CD14-positive monocyte (primary cell): ENCODE results near the gene PCSK4. TPM values are rescaled to one million over a fixed set of nuclear protein-coding genes. Genes with fewer than 3 reads are reported as not detected.
A peak's percentile ranks its signal among the peaks of the same experiment; 100 is the strongest.

Experiments used
- DNase-seq, 3 donors: peaks; one replicate each; pipeline ENCODE4 v3.0.0-alpha.2; 2011 to 2022
- H2AFZ ChIP-seq: 2 replicates; pipeline ENCODE4 v1.6.0; 2012; ENCODE audit warnings: mild to moderate bottlenecking, low read depth, low read length, inconsistent platforms; ENCODE audit not compliant: insufficient read depth, poor library complexity, severe bottlenecking
- H3K27ac ChIP-seq, 2 donors: 1 replicate in 1 of 2; 2 replicates in 1 of 2; pipeline ENCODE4 v1.5.1; 2012 to 2013; ENCODE audit warnings: low read length in 2 of 2, control low read depth in 1 of 2, inconsistent platforms in 1 of 2, low read depth in 1 of 2, mild to moderate bottlenecking in 1 of 2
- H3K27me3 ChIP-seq, 2 donors: one replicate each; pipeline versions ENCODE4 v1.6.0 to v1.6.1; 2011 to 2013; ENCODE audit warnings: low read length in 2 of 2; ENCODE audit not compliant: control insufficient read depth in 2 of 2, insufficient read depth in 2 of 2
- H3K36me3 ChIP-seq, 2 donors: replicated peaks in 1 of 2; 1 replicate in 1 of 2; 2 replicates in 1 of 2; pipeline versions ENCODE4 v1.5.1 to v1.6.1; 2012 to 2013; ENCODE audit warnings: low read length in 2 of 2, control low read depth in 1 of 2, inconsistent platforms in 1 of 2, mild to moderate bottlenecking in 1 of 2; ENCODE audit not compliant: insufficient read depth in 2 of 2, control insufficient read depth in 1 of 2
- H3K4me1 ChIP-seq, 2 donors: 1 replicate in 1 of 2; 2 replicates in 1 of 2; pipeline versions ENCODE4 v1.5.1 to v1.6.1; 2012 to 2013; ENCODE audit warnings: low read length in 2 of 2, control low read depth in 1 of 2, inconsistent platforms in 1 of 2, mild to moderate bottlenecking in 1 of 2, moderate library complexity in 1 of 2; ENCODE audit not compliant: insufficient read depth in 2 of 2, control insufficient read depth in 1 of 2
- H3K4me2 ChIP-seq: replicated peaks from 2 replicates; pipeline ENCODE3; 2012; ENCODE audit warnings: low read length, moderate library complexity, mild to moderate bottlenecking; ENCODE audit not compliant: poor library complexity, severe bottlenecking; ENCODE audit errors: extremely low read depth
- H3K4me3 ChIP-seq, 3 experiments: fragments of 200-600 bp in 1 of 3; sonication (generic) in 1 of 3; replicated peaks in 1 of 3; 1 replicate in 2 of 3; 2 replicates in 1 of 3; pipeline ENCODE4 v1.5.1; 2011 to 2013; ENCODE audit warnings: low read length in 3 of 3, mild to moderate bottlenecking in 3 of 3, control low read depth in 2 of 3, low read depth in 2 of 3, inconsistent platforms in 1 of 3, moderate library complexity in 1 of 3
- H3K79me2 ChIP-seq: 2 replicates; pipeline ENCODE4 v1.6.0; 2012; ENCODE audit warnings: mild to moderate bottlenecking, control low read depth, inconsistent platforms, low read length, moderate library complexity; ENCODE audit not compliant: insufficient read depth
- H3K9ac ChIP-seq: 2 replicates; pipeline ENCODE4 v1.6.0; 2017; ENCODE audit warnings: low read length, mild to moderate bottlenecking; ENCODE audit not compliant: insufficient read depth, poor library complexity, severe bottlenecking
- H3K9me3 ChIP-seq, 2 donors: replicated peaks in 1 of 2; 1 replicate in 1 of 2; 2 replicates in 1 of 2; pipeline versions ENCODE4 v1.5.1 to v1.6.1; 2012 to 2013; ENCODE audit warnings: low read length in 2 of 2, control low read depth in 1 of 2; ENCODE audit not compliant: control insufficient read depth in 1 of 2, insufficient read depth in 1 of 2
- H4K20me1 ChIP-seq: 2 replicates; pipeline ENCODE4 v1.6.0; 2012; ENCODE audit warnings: mild to moderate bottlenecking, low read length, control low read depth, moderate library complexity; ENCODE audit not compliant: insufficient read depth
- H3K27ac Mint-ChIP-seq, 7 donors: one replicate each; pipeline ENCODE4 v1.8.0; 2020; ENCODE audit warnings: mild to moderate bottlenecking in 7 of 7, mixed read lengths in 7 of 7, moderate library complexity in 6 of 7, inconsistent platforms in 2 of 7
- H3K27me3 Mint-ChIP-seq, 3 donors: one replicate each; pipeline ENCODE4 v1.8.0; 2021 to 2022; ENCODE audit warnings: low read depth in 3 of 3, mild to moderate bottlenecking in 3 of 3, mixed read lengths in 3 of 3, moderate library complexity in 3 of 3, inconsistent platforms in 1 of 3
- H3K36me3 Mint-ChIP-seq, 2 donors: one replicate each; pipeline ENCODE4 v1.8.0; 2020; ENCODE audit warnings: mixed read lengths in 2 of 2, inconsistent platforms in 1 of 2, mild to moderate bottlenecking in 1 of 2
- H3K4me1 Mint-ChIP-seq: one replicate; pipeline ENCODE4 v1.8.0; 2020; ENCODE audit warnings: mild to moderate bottlenecking, mixed read lengths
- H3K4me3 Mint-ChIP-seq, 2 donors: one replicate each; pipeline ENCODE4 v1.8.0; 2020; ENCODE audit warnings: mild to moderate bottlenecking in 2 of 2, mixed read lengths in 2 of 2, moderate library complexity in 1 of 2
- H3K9me3 Mint-ChIP-seq, 7 donors: one replicate each; pipeline ENCODE4 v1.8.0; 2020 to 2022; ENCODE audit warnings: mixed read lengths in 7 of 7, mild to moderate bottlenecking in 6 of 7, moderate library complexity in 6 of 7, inconsistent platforms in 2 of 7
- CTCF ChIP-seq: fragments of 200-600 bp; IDR thresholded peaks from one replicate; pipeline ENCODE4 v1.8.0; 2022; ENCODE audit warnings: antibody characterized with exemption, mild to moderate bottlenecking
- WGBS: methylation state at CpG from one replicate; pipeline ENCODE4 v1.1.5; 2013; ENCODE audit warnings: missing lambda C conversion rate; ENCODE audit not compliant: insufficient coverage; 5-methylcytosine and 5-hydroxymethylcytosine counted together
- intact Hi-C, 2 donors: fragments of 100-400 bp; cut with micrococcal nuclease; formaldehyde crosslinking; loops; one replicate each; pipeline versions ENCODE4 v1.15.0 to v1.15.1; 2023
- polyA plus RNA-seq, 3 donors: library from polyadenylated mRNA; depleted of rRNA in 1 of 3; unstranded in 2 of 3; stranded (reverse) in 1 of 3; fragments of 300-500 nt in 2 of 3; fragments of >200 nt in 1 of 3; fragmentation: Illumina TruSeq in 2 of 3; gene quantifications; 1 replicate in 2 of 3; 2 replicates in 1 of 3; pipeline ENCODE4 v1.2.3, GENCODE V29; 2012 to 2021

PCSK4 gene
- polyA plus RNA-seq, 3 donors = 0.34 to 1.0 TPM; not detected in 1

DNA sequence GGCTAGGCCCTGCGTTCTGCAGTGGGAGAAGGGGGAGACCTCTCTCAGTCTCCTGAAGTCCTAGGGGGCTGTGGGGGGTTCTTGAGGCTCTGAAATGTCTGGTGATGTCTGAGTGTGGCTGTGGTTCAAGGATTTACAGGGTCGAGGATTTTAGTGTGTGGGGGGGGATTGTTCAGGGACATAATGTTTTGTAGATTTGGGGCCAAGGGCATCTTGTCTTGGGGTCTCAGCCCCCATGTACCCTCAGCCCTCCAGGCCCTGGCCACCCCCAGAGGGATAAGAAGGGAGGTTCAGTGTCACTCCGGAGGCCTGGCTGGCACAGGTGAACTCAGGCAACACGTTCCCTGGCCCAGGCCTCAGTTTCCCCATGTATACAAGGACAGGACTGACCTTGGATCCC is 42.6 kb downstream of the PCSK4 start:
- Histone ChIP-seq H3K36me3 (peaks cover 0 to 4% of the 10 kb centered on the region in 2 donors), H3K27me3 (peaks cover 45 to 75% of the 10 kb centered on the region in 2 donors), H3K79me2 (no peaks in the 10 kb centered on the region), H2AFZ (no peak overlapping the region), H3K4me3 (no peak overlapping the region), H3K27ac (no peak overlapping the region), H4K20me1 (peaks cover 47% of the 10 kb centered on the region), H3K9me3 (peaks cover 0 to 23% of the 10 kb centered on the region in 2 donors), H3K4me2 (no peak overlapping the region), H3K9ac (no peak overlapping the region), H3K4me1 (peaks cover 14 to 32% of the 10 kb centered on the region in 2 donors)
- peaks cover 0 to 28% (median 15%) of the 10 kb centered on the region in 7 donors for H3K9me3 Mint-ChIP-seq
- DNase-seq = no peak
- H3K4me1 Mint-ChIP-seq = peaks cover 17% of the 10 kb centered on the region
- TF ChIP-seq CTCF = no peak
- H3K36me3 Mint-ChIP-seq = peaks cover 3 to 12% of the 10 kb centered on the region in 2 donors
- intact Hi-C loops = loop anchor here in 1 of 2 donors (10.0 kb wide), 1 partner anchor 67 kb away; the partner anchor contains the start of gene ADAMTSL5
- 13% methylated on average over 1 of the region's 4 CpGs for WGBS
- H3K27me3 Mint-ChIP-seq = peaks cover 61 to 86% (median 64%) of the 10 kb centered on the region in 3 donors
- H3K27ac Mint-ChIP-seq = no peak overlapping the region
- peak overlapping the region in 1 of 2 donors; percentile 87 for H3K4me3 Mint-ChIP-seq

DNA sequence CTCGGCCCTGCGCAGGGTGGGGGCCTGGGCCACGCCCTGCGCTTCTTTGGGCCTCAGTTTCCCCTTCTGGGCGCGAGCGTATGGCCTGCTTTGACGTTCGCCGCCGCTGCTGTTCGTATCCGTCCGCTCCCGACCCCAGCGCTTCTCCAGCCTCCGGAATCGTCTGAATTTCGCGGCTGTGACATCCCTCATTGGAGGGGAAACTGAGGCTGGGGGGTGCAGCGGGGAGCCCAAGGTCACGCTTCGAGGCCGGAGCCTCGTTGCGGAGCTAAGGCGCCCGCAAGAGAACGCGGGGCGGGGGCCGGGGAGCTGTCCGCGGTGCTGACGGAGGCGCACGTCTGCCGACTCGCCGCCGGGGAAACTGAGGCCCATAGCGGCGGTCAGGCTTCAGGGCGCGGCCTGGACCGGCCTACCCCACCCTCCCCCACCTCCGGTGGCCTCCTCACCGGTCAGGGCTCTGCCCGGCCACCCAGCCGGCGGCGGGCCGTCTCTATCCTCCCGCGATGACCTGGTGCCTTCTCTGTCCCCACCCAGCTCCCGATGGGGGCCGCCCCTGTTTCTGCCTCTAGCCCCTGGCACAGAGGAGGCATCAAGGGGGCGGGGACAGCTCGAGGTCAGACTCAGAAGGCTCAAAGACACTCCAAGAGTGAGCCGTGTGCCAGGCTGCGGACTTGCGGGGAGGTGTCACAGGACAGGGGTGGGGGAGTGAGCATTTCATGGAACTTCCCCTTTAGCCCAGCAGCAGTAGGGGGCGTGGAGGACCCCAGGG is 43.3 kb downstream of the PCSK4 start:
- Histone ChIP-seq H3K36me3 (peaks cover 3 to 10% of the 10 kb centered on the region in 2 donors), H3K27ac (no peak overlapping the region), H3K4me2 (peak overlapping the region; percentile 87), H3K4me3 (no peak overlapping the region), H3K79me2 (no peaks in the 10 kb centered on the region), H3K27me3 (peaks cover 45 to 69% of the 10 kb centered on the region in 2 donors), H3K4me1 (peaks cover 14 to 32% of the 10 kb centered on the region in 2 donors), H3K9me3 (peaks cover 0 to 23% of the 10 kb centered on the region in 2 donors), H4K20me1 (peaks cover 53% of the 10 kb centered on the region), H2AFZ (no peak overlapping the region), H3K9ac (no peak overlapping the region)
- TF ChIP-seq CTCF = no peak
- Mint-ChIP-seq H3K36me3 (peaks cover 9 to 17% of the 10 kb centered on the region in 2 donors), H3K4me3 (peak overlapping the region in 1 of 2 donors; percentile 87), H3K27ac (no peak overlapping the region), H3K27me3 (peaks cover 55 to 80% (median 59%) of the 10 kb centered on the region in 3 donors), H3K4me1 (peaks cover 17% of the 10 kb centered on the region), H3K9me3 (peaks cover 0 to 28% (median 15%) of the 10 kb centered on the region in 7 donors)
- WGBS = 2% methylated on average over 51 of the region's 63 CpGs
- no peak for DNase-seq
- intact Hi-C loops = loop anchor here in 1 of 2 donors (10.0 kb wide), 1 partner anchor 68 kb away; the partner anchor contains the start of gene ADAMTSL5
